SHP77 treated with DMSO at 0.1 percent for 48 hours (cell line): ENCODE measurements around the gene SMYD3.
"Not testable (repeated sequence)": the region's sequence is repeated elsewhere in the genome, so short reads cannot be mapped to it uniquely, and the experiment has no call there.

Experiments
- DNase-seq: peaks from one replicate; lab custom pipeline; 2025; lab: John Stamatoyannopoulos, UW

Gene SMYD3

GRCh38 chr1:246108278-246108925 is 398.7 kb downstream of the SMYD3 start:
- no peak for DNase-seq

- DNase-seq, result no peak
Measured at GRCh38 chr1:246107516-246108277, 399.4 kb downstream of the SMYD3 start.

- DNase-seq, result no peak
Measured at GRCh38 chr1:246106342-246106763, 400.7 kb downstream of the SMYD3 start.

DNA sequence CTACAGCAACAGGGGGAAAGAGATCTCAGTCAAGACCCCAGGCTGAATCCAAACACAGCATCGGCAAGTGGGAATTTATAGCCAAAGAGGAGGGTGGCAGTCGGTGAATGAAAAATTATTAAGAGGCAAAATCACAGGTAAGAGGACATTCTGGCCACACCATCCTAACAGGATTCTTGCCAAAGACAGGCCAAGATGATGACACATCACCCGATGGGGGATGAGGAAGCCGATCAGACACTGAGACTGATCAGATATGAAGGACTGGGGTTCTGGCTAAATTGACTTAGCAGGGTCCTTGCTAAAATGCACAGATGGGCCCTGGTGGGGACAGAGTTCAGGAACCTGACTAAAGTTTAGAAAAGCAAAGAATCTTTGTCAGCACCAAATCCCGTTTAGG is 402.2 kb downstream of the SMYD3 start:
- DNase-seq, result no peak

DNA sequence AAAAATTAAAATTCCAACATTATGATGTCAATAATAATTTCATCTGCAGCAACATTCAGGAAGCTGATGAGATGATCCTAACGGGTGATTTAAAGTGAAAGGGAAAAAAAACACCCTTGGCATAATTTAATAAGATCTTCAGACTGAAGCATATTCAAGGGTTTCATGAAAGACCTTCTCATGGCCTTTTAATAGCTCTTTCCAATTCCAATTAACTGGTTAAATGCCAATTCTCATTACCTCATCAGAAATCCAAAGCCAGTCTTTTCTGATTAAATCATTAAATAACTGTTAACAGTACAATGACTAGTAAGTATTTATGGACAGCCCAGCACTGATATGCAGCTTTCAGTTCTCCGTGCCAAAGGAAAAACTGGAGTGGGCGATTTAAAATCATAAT is 407.5 kb downstream of the SMYD3 start:
- no peak for DNase-seq

- no peak for DNase-seq
Measured at GRCh38 chr1:246096356-246096755, 410.7 kb downstream of the SMYD3 start.

DNA sequence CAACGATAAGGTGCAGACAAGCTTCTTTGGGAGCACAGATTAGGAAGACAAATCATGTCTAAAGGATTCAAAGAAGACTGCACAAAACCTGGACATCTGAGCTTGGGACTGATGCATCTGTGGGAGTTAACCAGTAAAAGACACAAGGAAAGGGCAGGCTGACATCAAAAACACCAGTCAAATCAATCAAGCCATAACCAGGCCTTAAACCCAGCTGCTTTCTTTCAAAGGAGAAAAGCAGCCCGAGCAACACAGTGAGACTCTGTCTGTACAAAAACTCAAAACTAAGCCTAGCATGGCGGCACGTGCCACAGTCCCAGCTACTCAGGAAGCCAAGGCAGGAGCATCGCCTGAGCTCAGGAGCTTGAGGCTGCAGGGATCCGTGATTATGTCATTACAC is 411.6 kb downstream of the SMYD3 start:
- no peak for DNase-seq

DNA sequence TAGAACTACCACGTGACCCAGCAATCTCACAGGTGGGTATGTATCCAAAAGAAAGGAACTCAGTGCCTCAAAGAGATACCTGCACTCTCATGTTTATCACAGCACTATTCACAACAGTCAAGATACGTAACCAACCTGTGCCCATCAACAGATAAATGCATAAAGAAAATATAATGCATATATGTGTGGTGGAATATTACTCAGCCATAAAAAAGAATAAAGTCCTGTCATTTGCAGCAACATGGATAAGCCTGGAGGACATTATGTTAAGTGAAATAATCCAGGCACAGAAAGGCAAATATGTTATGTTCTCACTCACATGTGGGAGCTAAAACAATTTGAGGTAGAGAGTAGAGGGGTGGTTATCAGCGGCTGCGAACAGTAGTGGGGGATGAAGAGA is 413.8 kb downstream of the SMYD3 start:
- no peak for DNase-seq

GRCh38 chr1:246092136-246092535 is 414.9 kb downstream of the SMYD3 start:
- no peak for DNase-seq

DNA sequence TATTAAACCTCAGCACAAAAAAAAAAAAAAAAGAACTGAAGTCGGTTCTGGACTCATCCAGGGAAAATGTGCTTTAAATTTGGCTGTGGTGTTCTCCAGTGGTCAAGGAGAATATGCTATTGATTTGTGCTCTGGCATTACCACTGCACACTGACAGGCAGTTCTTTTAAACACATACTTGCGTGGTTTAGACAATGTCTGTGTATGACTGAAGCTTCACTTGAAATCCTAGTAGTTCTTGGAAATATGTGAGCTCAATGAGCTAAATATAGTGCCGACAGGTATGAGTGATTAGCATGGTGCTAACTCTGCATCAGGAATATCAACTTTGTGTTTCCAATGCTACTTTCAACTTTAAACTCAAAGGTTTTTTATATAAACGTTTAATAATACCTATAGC is 415.6 kb downstream of the SMYD3 start:
- no peak for DNase-seq

DNA sequence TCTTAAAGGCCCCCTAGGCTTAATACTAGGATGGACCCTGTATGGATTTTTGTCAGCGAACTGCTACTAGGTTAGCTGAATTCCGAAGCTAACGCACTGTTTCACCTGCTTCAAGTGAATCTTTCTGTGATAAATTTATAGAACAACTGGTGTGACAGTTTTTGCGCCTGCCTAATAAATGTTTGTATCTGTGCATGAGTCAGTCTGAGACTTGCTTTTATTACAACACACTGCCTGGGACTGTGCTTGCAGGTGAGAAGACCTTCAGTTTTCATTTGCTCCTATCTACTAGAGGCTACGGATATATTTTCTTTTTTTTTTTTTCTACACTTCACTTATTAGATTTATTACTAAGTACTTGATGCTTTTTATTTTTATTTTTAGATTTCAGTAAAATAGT is 420.9 kb downstream of the SMYD3 start:
- DNase-seq, result no peak

- no peak for DNase-seq
Measured at GRCh38 chr1:246083416-246083815, 423.7 kb downstream of the SMYD3 start.

- no peak for DNase-seq
Measured at GRCh38 chr1:246081856-246082668, 425.0 kb downstream of the SMYD3 start.

GRCh38 chr1:246081138-246081702 is 425.9 kb downstream of the SMYD3 start:
- DNase-seq, result no peak

DNA sequence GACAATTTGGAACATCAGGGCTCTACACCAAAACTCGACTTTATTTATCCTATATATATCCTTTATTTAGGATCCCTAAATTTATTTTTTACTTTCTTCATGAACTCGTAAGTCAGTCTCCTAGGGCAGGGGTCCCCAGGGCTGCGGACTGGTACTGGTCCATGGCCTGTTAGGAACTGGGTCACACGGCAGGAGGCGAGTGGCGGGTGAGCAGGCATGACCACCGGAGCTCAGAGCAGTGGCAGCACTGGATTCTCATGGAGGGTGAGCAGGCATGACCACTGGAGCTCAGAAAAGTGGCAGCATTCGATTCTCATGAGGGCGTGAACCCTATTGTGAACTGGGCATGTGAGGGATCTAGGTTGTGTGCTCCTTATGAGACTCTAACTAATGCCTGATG is 427.0 kb downstream of the SMYD3 start:
- DNase-seq, result no peak

- DNase-seq, result no peak
Measured at GRCh38 chr1:246078888-246079252, 428.2 kb downstream of the SMYD3 start.

DNA sequence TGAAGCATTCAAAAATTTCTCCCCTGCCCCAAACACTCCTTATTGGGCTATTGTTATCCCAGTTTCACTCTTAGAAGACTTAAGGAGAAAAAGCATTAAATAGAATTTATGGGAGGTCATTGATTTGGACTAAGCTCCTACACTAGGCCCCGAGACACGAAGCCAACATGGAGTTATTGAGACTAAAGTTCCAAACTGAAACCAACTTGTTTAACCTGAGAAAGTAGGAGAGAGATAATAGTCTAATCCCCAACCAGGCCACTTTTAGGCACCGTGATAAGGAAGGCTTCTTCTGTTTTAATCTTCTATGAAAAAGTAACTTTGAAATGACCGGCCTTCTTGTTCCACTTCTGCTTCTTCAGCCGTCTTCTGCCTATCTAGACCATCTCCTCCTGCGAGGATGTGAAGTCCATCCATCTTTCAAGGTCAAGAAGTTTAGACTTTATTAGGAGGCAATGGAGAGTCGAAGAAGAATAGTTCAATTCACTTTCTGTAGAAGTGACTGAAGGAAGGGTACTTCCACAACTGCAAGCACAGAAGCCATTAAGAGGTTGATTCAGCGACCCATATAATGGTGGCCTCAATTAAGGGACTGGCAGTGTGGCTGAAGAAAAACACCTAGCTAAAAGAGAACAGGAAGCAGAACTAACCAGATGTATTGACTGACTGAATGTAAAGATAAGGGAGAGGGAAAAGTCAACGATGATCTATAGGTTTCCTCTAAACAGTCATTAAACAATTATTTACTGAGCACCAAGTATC is 428.8 kb downstream of the SMYD3 start:
- no peak for DNase-seq

GRCh38 chr1:246077476-246077875 is 429.6 kb downstream of the SMYD3 start:
- no peak for DNase-seq

GRCh38 chr1:246074421-246074820 is 432.7 kb downstream of the SMYD3 start:
- DNase-seq, result no peak

- DNase-seq, result no peak
Measured at GRCh38 chr1:246072456-246072955, 434.6 kb downstream of the SMYD3 start.

DNA sequence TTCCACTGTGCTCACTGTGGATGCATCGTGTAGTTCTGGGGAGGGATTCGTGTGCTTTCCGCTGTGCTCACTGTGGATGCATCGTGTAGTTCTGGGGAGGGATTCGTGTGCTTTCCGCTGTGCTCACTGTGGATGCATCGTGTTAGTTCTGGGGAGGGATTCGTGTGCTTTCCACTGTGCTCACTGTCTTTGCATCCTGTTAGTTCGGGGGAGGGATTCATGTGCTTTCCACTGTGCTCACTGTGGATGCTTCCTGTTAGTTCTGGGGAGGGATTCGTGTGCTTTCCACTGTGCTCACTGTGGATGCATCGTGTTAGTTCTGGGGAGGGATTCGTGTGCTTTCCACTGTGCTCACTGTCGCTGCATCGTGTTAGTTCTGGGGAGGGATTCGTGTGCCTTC is 435.1 kb downstream of the SMYD3 start:
- not testable (repeated sequence) for DNase-seq

- not testable (repeated sequence) for DNase-seq
Measured at GRCh38 chr1:246071561-246071960, 435.5 kb downstream of the SMYD3 start.
